Measurements from ENCODE around the gene ZYG11A.
A peak's percentile ranks its signal among the peaks of the same experiment; 100 is the strongest.

ZYG11A gene

DNA sequence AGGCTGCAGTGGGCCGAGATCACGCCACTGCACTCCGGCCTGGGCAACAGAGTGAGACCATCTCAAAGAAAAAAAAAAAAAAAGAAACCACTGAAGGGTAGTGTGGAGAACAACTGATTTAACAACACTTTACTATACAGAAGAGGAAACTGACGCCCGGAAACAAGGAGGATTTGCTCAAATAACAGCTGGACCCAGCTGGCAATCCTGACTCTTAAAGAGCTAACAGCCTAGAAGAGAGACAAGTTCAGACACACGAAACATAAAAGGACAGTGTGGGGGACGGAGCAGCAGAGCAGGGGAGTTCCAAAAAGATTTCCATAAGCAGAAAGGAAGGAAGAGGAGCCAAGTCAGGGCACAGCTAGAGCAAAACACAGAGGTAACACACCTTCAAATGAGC, 74.6 kb downstream of the ZYG11A start:
- no peak for DNase-seq (ENCODE audit: low read depth, low spot score)

DNA sequence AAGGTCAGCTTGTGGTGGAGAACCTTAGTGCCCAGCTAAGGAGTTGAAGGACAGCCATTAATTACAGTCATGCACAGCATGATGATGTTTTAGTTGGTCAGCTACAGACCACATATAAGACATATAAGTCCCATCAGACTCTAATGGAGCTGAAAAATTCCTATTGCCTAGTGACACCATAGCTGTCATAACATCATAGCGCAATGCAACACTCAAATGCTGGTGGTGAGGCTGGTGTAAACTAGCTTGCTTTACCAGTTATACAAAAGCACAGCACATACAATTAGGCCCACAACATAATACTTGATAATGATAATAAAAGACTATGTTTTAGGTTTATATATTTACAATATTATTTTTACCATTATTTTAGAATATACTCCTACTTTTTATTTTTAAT, 75.0 kb downstream of the ZYG11A start:
- no peak for DNase-seq (ENCODE audit: low read depth, low spot score)

DNA sequence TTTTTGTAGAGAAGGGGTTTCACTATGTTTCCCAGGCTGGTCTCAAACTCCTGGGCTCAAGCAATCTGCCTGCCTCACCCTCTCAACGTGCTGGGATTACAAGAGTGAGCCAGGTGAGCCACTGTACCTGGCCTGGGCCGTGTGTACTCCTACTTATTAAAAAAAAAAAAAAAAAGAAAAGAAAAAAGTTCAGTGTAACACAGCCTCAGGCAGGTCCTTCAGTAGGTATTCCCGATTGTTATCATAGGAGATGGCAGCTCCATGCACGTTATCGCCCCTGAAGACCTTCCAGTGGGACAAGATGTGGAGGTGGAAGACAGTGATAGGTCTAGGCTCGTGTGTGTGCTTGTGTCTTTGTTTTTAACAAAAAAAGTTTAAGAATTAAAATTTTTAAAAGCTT, 75.6 kb downstream of the ZYG11A start:
- no peak for DNase-seq (ENCODE audit: low read depth, low spot score)

DNA sequence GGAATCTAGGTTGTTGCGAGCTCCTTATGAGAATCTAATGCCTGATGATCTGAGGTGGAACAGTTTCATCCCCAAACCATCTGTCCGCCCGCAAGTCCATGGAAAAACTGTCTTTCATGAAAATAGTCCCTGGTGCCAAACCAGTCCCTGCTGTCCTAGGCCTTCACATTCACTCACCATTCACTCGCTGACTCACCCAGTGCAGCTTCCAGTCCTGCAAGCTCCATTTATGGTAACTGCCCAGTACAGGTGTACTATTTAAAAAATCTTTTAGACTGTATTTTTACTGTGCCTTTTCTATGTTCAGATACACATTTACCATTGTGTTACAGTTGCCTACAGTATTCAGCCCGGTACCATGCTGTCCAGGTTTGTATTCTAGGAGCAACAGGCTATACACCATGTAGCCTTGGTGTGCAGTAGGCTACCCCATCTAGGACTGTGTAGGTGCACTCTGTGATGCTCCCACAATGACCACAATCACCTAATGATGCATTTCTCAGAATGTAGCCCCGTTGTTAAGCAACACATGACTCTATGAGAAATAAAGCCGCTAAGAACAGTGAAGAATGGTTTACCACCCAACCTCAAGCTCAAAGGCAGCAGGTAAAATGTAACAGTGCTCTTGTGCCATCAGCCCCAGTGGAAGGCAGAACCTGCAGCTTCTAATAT, 76.6 kb downstream of the ZYG11A start:
- DNase-seq (ENCODE audit: low read depth, low spot score) = no peak

DNA sequence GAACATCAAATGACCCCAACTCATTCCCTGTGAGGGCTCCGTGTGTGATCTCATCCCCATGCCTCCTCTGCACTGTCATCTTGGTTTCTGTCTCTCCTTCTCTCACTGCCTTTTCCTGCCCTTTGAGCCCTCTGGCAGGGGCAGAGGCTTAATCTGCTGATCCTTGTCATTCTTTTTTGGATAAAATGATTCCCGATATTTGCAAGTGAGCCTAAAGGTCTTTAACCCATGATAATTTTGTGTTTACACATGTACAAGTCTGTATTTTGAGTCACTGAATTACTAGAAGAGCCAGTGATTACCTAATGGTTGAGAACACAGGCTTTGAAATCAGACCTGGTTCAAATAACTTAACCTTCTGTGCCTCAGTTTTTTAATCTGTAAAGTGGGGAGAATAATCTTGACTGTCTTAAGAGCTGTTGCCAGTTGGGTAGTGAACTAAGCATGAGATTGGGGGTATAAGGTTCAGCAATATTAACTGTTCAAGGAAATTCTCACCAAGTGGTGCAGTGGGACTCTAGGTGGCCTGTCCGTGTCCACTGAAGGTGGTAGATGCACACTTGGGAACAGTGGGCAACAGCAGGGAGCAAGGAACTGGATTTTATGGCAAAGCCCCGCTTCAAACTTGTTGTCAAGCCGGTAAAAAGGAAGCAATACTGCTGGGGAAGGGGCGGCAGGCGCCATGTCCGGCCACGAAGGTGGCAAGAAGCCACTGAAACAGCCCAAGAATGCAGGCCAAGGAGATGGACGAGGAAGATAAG, 77.3 kb downstream of the ZYG11A start:
- no peak for DNase-seq (ENCODE audit: low read depth, low spot score)

DNA sequence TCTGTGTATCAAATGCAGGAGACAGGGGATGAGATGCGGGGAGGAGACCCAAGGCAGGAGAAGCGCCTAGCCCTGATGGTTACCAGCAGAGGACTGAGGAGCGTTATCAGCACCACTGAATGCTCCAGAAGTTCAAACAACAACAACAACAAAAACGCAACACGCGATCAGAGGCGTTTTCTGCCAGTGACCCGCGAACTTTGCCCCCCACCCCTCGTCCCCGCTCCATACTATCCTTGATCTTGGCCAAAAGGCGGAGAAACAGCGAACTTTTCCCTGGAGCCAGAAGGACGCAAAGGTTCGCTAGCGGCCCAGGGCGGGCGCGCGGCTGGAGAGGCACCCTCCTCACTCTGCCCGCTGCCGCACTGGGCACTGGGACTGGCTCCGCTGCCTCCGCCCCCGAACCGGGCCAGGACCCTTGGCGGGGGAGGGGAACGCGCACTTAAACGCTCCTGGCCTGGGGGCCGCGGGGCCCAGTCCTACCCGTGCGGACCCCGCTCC, 78.3 kb downstream of the ZYG11A start:
- DNase-seq (ENCODE audit: low read depth, low spot score) = peak; percentile 36

DNA sequence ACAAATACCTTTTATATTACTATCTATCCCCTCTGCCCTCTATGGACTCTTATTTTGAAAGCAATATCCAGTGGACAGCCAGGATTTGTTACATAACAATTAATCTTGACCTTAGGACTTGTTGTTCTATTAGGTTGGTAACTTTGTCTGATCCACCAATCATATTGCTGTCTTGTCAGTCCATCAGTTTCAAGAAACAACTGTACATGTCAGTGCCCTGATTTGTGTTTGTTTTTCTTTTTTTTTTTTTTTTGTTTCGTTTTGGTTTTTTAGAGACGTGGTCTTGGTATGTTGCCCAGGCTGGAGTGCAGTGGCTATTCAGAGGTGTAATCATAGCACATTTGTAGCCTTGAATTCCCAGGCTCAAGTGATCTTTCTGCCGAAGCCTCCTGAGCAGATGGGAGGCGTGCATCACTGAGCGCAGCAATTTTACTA, 83.0 kb downstream of the ZYG11A start:
- DNase-seq (ENCODE audit: low read depth, low spot score) = peak; percentile 57

DNA sequence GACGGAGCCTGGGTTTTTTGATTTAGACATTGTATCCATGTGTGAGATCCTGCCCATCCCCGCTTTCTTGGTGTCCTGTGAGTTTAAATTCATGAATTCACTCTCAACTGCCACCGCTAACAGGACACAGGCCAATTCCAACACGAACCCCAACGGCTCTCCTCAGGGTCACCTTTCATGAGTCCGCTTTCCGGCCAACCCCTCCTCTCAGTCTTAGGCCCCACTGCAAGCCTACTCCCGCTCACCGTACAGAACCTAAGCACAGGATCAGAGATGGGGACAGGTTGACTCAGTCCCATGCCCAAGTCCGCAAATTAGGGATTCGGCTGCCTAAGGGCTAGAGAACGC, 84.3 kb downstream of the ZYG11A start:
- no peak for DNase-seq (ENCODE audit: low read depth, low spot score)

DNA sequence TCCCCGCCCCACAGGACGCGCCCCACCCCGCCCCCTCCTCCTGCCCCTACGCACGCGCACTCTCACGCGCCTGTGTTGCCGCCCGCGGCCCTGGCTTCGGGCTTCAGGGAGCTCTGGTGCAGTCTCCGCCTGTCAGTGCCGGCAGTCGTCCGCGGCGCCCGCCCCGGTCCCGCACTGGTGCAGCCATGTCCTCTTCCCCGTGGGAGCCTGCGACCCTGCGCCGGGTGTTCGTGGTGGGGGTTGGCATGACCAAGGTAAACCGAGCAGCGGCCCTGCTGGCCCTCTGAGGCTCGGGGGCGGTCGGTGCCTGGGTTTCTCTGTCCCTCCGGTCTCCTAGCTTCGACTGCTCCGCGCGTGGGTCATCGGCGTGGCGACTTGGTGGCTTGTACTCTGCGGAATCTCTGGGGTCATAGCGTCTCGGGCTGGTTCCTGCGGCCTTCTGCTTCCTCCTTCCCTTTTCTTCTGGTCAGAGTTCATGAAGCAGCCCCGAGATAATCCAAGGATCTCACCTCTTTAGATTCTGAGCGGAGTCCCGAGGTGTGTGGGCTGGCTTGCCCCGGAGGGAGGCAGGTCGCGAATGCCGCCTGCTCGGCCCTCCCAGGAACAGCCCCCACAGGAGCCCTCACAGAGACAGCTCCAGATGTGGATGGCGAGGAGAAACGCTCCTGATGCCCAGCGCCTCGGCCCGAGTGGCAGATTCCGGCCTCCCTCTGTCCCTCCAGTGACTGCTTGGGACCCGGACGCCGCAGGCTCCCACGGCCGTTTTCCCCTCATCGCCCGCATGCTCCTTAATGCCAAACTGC, 84.9 kb downstream of the ZYG11A start, which contains the start of gene SCP2:
Gene SCP2, plus strand, starts transcription at position 65 of the 803 bp plus-strand sequence. Its CDS starts 121 bp downstream, at position 186.
- peak; percentile 85 for DNase-seq (ENCODE audit: low read depth, low spot score)

DNA sequence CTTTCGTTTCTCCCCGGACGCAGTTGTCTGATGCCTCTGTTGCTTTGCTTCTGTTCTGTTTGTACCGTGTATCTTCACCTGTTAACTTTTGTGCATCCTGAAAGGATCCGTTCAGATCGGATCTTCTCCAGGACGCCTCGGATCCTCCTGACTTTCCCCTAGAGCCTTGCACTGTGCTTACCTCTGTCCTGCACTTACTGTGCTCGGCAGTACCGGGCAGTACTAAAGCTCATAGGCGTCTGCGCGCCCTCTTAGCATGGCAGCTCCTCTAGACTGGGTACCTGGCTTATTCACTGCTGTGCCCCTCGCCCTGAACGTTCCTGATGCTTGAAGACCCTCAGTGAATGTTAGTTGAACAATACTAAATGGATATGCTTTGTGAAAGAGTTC, 85.5 kb downstream of the ZYG11A start:
- DNase-seq (ENCODE audit: low read depth, low spot score) = no peak

DNA sequence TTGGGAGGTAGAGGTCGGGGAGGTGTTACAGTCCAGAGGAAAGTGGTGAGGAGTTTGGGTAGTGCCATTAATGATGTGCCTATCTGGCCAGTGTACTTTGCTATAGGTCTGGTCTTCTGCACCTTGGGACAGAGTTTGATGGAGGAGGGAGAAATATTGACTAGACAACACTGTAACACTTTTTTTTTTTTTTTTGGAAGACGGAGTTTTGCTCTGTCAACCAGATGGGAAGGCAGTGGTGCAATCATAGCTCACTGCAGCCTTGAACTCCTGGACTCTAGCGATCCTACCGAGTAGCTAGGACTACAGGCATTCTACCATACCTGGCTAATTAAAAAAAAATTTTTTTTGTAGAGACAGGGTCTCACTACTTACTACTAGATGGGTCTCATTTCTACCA, 86.5 kb downstream of the ZYG11A start:
- DNase-seq (ENCODE audit: low read depth, low spot score) = no peak

DNA sequence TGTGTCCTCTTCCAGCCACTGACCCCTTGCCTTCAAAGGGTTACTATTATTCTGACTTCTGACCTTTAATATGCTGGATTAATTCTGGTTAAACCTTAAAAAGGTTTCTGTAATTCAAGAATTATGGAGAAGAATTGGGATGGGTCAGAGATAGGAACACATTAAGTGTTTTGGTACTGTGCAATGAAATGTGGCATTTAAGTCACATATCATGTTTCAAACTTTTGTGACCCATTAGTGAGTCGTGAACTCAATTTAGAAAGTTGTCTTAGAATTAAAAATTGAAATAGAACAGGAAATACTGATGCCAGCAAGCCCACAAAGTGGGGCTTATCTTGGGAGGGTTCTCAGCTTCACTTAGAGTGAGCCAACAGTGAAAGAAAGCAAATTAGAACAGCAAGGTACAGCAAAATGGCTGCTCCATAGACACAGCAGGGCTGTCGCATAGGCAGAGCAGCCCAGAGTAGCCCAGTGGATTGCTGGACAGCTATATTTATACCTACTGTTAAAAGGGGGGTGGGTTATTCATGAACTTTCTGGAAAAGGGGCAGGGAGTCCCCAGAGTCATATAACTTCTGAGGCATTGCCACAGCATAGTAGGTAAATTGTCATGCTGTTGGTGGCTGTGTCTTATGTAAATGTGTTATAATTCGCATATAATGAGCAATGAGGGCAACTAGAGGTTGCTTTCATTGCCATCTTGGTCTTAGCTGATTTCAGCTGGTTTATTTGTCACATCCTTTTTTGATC, 95.0 kb downstream of the ZYG11A start:
- DNase-seq (ENCODE audit: low read depth, low spot score) = no peak

DNA sequence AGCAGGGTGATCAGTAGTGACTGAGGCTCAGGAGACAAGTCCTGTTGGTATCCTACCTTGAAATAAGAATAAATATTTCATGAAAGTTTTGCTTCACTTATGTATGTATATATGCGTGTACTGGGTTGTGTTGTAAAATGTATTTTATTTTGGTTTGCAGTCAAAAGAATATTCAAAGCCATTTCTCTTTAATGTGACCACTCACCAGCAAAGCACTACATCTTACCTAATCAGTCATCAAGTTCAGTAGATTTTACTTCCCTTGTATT, 95.6 kb downstream of the ZYG11A start:
- DNase-seq (ENCODE audit: low read depth, low spot score) = no peak

DNA sequence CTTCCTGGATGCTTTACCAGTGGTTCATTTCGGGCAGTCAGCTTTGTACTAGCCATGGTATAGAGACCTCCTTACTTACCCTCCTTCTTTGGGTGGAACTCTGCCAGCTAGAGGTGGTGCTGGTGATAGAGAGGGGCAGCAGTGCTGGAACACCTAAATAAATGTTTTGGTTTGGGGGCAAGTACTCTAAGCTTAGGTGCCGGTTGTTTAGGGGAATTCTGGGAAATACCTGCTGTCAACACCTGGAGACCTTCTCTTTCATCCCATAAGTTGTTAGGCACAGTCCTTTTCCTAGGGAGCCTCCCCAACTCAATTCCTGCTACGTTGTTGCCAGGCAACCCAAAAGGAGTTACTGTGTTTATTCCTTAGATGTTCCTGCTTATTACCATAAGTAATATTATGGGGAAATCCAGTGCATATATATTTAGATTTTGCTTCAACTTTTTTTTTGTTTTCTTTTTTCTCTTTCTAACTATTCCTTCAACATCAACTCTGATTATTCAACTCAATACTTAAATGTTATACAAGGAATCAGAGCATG, 101.4 kb downstream of the ZYG11A start:
- no peak for DNase-seq (ENCODE audit: low read depth, low spot score)

DNA sequence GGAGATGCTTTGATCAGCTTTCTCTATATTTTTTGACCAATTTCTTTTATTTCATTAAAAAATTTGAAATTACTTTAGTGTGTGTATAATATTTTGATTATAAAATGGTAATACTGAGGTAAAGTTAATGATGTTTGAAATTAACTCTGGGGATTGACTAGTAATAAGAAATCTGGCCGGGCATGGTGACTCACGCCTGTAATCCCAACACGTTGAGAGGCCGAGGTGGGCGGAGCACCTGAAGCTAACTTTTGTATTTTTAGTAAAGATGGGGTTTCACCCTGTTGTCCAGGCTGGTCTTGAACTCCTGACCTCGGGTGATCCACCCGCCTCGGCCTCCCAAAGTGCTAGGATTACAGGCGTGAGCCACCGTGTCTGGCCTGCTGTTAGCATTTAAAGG, 102.0 kb downstream of the ZYG11A start:
- DNase-seq (ENCODE audit: low read depth, low spot score) = no peak
